NCI-H526 treated with DMSO at 0.1 percent for 48 hours (cell line): Measurements from ENCODE around the gene KIF26A.
"Not testable (repeated sequence)": the region's sequence is repeated elsewhere in the genome, so short reads cannot be mapped to it uniquely, and the experiment has no call there.

Source experiments
- DNase-seq: peaks from one replicate; lab custom pipeline; 2025; lab: John Stamatoyannopoulos, UW

The KIF26A gene

GRCh38 chr14:104143521-104144452, 5.4 kb downstream of the KIF26A start:
- DNase-seq = no peak

DNA sequence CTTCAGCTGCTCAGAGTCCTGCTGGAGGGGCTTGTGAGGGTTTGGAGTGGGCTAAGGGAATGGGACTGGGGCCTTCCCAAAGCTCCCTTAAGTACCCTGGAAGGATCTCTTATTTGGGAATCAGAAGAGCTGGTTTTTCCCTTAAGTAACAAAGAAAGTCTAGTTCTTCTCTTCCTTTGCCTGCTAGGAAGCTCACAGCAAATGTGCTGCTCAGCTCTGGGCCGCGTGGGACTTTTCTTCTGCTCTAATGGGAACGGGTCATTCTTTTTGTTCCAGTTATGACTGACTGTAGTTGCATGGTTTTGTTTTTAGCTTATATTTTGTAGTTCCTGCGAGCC, 6.0 kb downstream of the KIF26A start:
- no peak for DNase-seq

DNA sequence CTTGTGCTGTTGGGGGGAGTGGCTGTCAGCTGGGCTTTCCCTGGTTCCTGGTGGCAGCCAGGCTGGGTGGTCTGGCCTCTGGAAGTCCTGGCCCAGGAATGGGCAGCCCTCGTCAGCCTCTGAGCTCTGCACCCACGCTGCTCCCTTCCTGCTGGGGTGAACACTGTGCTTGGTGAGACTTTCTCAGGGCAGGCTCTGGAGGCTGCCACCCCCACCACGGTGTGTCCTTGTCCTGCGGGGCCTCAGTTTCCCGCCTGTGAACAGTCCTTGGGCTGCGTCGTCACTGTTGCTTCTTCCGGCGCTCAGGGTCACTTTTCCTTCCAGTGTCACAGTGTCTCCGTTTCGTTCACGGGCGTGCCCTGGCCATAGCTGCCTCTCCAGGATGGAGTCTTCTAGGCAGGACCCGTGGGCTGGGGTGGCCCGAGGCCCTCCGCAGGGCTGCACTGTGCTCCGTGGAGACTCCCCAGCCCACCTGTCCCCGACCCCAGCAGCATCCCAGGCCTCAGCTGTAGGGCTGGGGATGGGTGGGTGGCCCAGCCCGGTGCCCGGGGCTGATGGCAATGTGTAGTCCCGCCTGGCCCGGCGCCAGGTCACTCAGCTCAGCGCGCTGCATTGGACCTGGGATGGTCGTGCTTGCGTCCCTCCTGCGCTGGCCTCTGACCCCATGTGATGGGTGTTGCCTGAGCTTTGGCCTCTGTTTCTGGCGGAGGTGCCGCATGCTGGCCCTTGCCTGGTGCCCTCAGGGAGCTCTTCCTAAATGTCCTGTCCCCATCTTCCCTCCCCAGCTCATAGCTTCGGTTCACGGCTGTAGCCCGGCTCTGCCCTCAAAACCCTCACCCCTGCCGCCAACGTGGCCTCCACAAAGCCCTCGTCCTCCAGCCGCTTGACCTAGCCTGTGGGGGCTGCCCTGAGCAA, 6.8 kb downstream of the KIF26A start:
- no peak for DNase-seq

DNA sequence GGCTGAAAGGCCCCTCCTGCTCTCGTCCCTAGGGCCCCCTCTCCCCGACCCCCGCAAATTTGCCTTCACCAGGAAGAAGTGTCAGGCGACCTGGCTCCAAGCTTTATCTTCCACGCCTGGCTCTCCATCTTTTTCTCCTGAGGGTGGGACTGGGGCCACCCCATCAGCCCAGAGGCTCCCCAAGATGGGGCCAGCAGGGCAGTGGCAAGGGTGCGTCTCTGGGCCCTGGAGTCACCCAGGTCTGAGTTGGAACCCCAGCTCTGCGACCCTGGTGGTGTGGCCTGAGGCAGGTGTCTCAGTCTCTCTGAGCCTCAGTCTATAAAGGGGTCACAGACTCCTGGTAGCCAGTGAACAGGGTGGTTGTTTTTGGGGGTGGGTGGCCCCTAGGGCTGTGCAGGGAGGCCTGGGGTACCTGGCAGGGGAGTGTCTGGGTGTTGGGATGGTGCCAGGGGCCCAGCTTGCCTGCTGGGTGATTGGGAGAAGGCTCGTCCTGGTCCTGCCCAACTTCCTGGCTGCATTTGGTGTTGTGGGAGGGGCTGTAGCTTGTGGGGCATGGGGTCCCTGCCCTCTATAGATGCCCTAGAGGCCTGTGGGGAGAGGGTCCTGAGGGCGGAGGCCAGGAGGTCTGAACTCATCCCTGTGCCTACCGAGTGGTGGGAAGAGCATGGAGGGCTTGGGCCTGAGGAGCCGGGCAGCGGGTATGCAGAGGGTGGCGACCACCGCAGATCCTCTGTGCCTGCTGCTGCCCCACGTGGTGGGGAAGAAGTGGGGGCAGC, 7.6 kb downstream of the KIF26A start:
- DNase-seq = no peak

GRCh38 chr14:104146651-104147345, 8.4 kb downstream of the KIF26A start:
- DNase-seq = no peak

GRCh38 chr14:104147346-104148125, 9.1 kb downstream of the KIF26A start:
- DNase-seq = no peak

DNA sequence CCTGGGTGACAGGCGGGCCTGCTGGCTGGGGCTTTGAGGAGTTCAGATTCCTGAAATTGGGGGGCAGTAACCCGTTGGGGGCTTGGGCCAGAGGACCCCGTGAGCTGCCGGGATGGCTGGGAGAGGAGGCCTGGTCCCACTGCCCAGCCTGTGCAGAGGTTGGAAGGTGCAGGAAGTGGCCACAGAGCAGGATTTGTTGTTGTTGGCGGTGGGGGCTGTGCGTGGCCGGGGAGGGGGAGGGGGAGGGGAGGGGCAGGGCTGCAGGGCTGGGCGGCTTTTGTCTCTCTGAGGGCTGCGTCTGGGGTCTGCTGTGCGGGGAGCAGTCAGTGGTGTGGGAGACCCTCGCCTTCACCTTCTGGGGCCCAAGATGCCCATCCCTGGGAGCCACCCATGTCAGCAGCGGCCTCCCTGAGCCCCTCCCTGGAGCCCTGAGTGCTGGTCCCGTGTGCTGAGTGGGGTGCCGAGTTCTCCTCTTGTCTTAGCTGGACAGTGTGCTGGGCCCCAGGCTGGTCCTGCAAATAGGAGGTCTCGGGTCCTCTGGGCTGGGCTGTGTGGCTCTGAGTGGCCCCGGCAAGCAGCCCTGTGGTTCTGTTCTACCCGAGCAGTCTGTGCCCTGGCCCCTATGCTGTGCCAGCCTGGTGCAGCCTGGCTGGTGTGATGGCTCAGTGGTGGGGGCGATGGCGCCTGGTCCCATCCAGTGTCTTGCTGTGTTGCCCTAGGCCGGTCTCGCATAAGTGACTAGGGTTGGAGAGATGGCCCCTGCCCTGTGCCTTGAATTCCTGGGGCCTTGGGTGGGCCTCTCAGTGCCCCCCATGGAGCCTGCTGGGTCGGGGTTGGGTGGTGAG, 10.3 kb downstream of the KIF26A start:
- no peak for DNase-seq

- no peak for DNase-seq
Observed at GRCh38 chr14:104149278-104149595, 10.8 kb downstream of the KIF26A start.

- no peak for DNase-seq
Observed at GRCh38 chr14:104149617-104150135, 11.3 kb downstream of the KIF26A start.

DNA sequence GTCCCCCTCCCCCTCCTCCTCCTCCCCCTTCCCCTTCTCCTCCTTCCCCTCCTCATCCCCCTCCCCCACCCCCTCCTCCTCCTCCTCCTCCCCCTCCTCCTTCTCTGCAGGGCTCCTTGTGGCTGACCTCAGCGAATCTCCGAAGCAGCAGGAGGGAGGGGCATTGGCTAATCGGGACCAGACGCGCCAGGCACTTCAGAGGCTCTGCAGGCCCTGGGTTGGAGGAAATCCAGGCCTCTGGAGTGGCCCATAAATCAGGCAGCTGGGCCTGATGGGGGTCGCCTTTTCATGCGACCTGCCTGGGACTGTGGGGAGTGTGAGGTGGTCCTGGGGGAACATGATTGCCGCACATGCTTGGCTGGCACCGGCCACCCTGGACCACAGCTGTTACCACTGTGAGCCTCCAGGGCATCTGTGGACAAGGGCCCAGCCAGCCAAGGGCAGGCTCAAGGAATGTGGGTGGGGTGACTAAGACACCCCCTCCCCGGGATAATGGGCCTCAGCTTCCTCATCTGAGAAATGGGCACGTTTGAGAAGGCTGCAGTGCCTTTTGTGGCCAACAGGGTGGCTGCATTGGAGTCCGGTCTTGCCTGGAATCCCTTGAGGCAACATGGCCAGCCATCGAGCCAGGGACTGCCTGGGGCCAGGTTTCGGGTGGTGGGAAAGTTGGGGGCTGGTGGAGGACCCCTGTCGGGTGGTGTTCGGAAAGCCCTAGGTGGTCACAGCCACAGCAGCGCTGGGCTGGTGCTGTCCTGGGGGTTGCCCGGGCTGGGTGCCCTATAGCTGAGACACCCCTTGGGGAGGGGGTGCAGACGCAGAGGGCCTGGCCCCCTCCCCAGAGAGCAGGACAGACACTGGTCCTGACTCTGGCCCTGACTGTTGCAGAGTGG, 12.0 kb downstream of the KIF26A start:
- no peak for DNase-seq

- no peak for DNase-seq
Observed at GRCh38 chr14:104151026-104151381, 12.6 kb downstream of the KIF26A start.

- no peak for DNase-seq
Observed at GRCh38 chr14:104151566-104152245, 13.3 kb downstream of the KIF26A start.

GRCh38 chr14:104152246-104152575, 13.8 kb downstream of the KIF26A start:
- DNase-seq = no peak

DNA sequence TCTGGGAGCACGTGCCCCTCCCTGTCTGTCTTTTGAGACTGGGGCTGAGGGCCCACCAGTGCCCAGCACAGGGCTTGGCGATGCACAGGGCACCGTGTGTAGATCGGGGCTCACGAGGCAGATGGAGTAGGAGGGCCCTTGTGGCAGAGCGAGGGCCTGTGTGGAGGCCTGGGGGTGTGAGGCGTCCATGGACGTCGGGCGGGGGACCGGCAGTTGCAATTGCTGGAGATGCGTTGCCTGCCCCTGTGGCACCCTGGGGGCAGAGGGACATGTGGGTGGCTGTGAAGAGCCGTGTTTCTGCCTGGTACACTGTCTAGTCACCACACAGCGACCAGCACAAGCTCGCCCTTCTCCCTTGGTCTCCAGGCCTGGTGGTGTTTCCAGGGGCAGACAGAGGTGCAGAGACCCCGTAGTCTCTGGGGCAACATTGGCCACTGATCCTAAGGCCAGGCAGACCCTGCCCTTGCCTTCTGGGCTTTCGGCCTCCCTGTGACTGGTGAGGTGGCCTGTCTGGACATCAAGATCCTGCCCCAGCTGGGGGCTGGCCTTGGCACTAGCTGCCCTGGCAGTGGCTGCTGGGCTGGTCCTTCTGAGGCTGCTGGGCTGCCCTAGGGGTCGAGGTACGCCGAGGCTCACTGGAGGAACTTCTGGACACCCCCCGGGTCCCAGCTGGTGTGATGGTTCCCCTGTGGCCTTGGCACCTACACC, 14.5 kb downstream of the KIF26A start:
- DNase-seq = no peak

- DNase-seq = not testable (repeated sequence)
Observed at GRCh38 chr14:104153394-104153755, 15.0 kb downstream of the KIF26A start.

DNA sequence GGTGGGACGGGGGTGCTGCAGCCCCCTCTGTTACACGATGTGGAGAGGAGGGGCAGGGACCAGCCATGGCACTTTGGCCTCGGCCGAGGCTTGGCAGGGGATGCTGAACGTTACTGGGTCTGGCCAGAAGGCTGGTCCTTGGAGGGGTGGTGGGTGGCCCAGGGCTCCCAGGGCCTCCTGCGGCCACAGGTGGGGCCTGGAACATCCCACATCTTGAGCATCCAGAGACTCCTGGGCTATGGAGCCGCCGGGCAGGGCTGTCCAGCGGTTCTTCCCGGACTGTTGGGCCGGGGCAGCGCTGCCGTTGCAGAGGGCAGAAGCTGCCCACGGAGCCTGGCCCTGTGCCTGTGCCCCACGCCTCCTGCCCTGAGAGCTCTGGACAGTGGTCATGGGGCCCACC, 15.9 kb downstream of the KIF26A start:
- DNase-seq = no peak

DNA sequence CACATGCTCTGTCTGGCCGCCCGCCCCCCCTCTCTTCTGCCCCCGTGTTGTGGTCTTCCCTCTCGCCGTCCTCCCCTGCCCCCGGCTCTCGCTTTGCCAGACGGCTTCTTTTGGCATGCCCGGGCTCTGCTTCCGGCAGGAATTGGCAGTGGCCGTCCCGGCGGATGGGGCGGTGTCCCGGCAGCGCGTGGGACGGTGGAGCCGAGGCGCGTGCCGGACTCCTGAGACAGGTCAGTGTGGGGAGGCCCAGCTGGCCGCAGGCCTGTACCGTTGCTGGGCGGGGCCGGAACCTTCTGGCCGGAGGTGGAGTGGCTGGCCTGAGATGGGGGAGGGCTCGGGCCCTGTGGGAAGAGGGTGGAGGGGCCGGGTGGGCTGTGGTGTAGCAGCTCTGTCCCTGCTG, 17.1 kb downstream of the KIF26A start:
- no peak for DNase-seq

- DNase-seq = no peak
Observed at GRCh38 chr14:104156142-104156541, 17.8 kb downstream of the KIF26A start.
